ENCODE data around the gene SIRT4. TPM values are rescaled to one million over a fixed set of nuclear protein-coding genes. Genes with fewer than 3 reads are reported as not detected.
"Not testable (repeated sequence)": the region's sequence is repeated elsewhere in the genome, so short reads cannot be mapped to it uniquely, and the experiment has no call there.

Gene SIRT4
- polyA plus RNA-seq (ENCODE audit: low read depth in 6 of 6) = 1 to 10 TPM; 1.3 to 4.3 (median 1.4) TPM

- Mint-ChIP-seq H3K9me3 (no peaks in the 10 kb centered on the region), H3K4me3 (peak within 1 kb of the TSS; percentile 85 to 98 (median 94)), H3K27ac (peak within 1 kb of the TSS; percentile 23 to 93 (median 81)), H3K36me3 (no peaks in the 10 kb centered on the region), H3K27me3 (no peaks in the 10 kb centered on the region), H3K4me1 (peaks cover 9 to 14% (median 11%) of the 10 kb centered on the region in 3 donors)
- peak; percentile 100 for ATAC-seq (ENCODE audit: low read depth in 2 of 2)
- DNase-seq = peak; percentile 89
Measured at GRCh38 chr12:120301962-120302815, at the start of gene SIRT4. TSS of gene SIRT4 (plus strand) at chr12:120302321. CDS start at chr12:120303562, 1,241 bp downstream.

GRCh38 chr12:120253313-120253712 lies 48.8 kb upstream of the SIRT4 start:
- Mint-ChIP-seq H3K4me1 (peaks cover 49 to 70% (median 64%) of the 10 kb centered on the region in 3 donors), H3K4me3 (peak overlapping the region; percentile 16 to 82 (median 62)), H3K27ac (peak overlapping the region in 4 of 6 donors; percentile 56 to 85 (median 62)), H3K27me3 (peaks cover 55 to 67% (median 57%) of the 10 kb centered on the region in 3 donors)
- H3K36me3 Mint-ChIP-seq, H3K9me3 Mint-ChIP-seq: not testable (repeated sequence)
- peak; percentile 74 for DNase-seq
- ATAC-seq (ENCODE audit: low read depth in 2 of 2) = peak; percentile 72 to 74

GRCh38 chr12:120254809-120255208 lies 47.3 kb upstream of the SIRT4 start:
- DNase-seq (no peak), ATAC-seq (ENCODE audit: low read depth in 2 of 2) (no peak)
- Mint-ChIP-seq H3K27ac (peak overlapping the region in 1 of 6 donors; percentile 85), H3K4me3 (peak overlapping the region in 3 of 8 donors; percentile 4 to 60 (median 30)), H3K9me3 (no peaks in the 10 kb centered on the region), H3K36me3 (peaks cover 6 to 9% of the 10 kb centered on the region in 2 donors), H3K4me1 (peaks cover 39 to 61% (median 58%) of the 10 kb centered on the region in 3 donors), H3K27me3 (peaks cover 53 to 61% (median 56%) of the 10 kb centered on the region in 3 donors)

GRCh38 chr12:120257041-120257821 lies 44.9 kb upstream of the SIRT4 start:
- H3K4me3 Mint-ChIP-seq = no peak overlapping the region
- H3K4me1 Mint-ChIP-seq = peaks cover 22 to 54% (median 34%) of the 10 kb centered on the region in 3 donors
- peaks cover 6 to 9% of the 10 kb centered on the region in 2 donors for H3K36me3 Mint-ChIP-seq
- H3K9me3 Mint-ChIP-seq = no peaks in the 10 kb centered on the region
- no peak for ATAC-seq (ENCODE audit: low read depth in 2 of 2)
- H3K27ac Mint-ChIP-seq = peak overlapping the region in 1 of 6 donors; percentile 49
- no peak for DNase-seq
- peaks cover 60 to 66% (median 66%) of the 10 kb centered on the region in 3 donors for H3K27me3 Mint-ChIP-seq

- H3K4me1 Mint-ChIP-seq = peaks cover 22 to 47% (median 34%) of the 10 kb centered on the region in 3 donors
- H3K36me3 Mint-ChIP-seq = peaks cover 6 to 9% of the 10 kb centered on the region in 2 donors
Measured at GRCh38 chr12:120258323-120258896, 43.7 kb upstream of the SIRT4 start.

GRCh38 chr12:120259418-120260202 lies 42.5 kb upstream of the SIRT4 start:
- ATAC-seq (ENCODE audit: low read depth in 2 of 2) = no peak
- no peak for DNase-seq
- Mint-ChIP-seq H3K36me3 (peaks cover 6 to 8% of the 10 kb centered on the region in 2 donors), H3K4me1 (peaks cover 20 to 39% (median 33%) of the 10 kb centered on the region in 3 donors), H3K9me3 (no peaks in the 10 kb centered on the region), H3K27me3 (peaks cover 66 to 80% (median 76%) of the 10 kb centered on the region in 3 donors), H3K4me3 (no peak overlapping the region), H3K27ac (no peak overlapping the region)

More at GRCh38 chr12:120258323-120258896, 43.7 kb upstream of the SIRT4 start:
- H3K27ac Mint-ChIP-seq = no peak overlapping the region
- no peak for DNase-seq
- ATAC-seq (ENCODE audit: low read depth in 2 of 2) = no peak
- H3K27me3 Mint-ChIP-seq = peaks cover 64 to 75% (median 71%) of the 10 kb centered on the region in 3 donors
- no peak overlapping the region for H3K4me3 Mint-ChIP-seq
- H3K9me3 Mint-ChIP-seq = no peaks in the 10 kb centered on the region

GRCh38 chr12:120260607-120261006 lies 41.5 kb upstream of the SIRT4 start:
- H3K9me3 Mint-ChIP-seq = no peaks in the 10 kb centered on the region
- no peaks in the 10 kb centered on the region for H3K36me3 Mint-ChIP-seq
- H3K4me1 Mint-ChIP-seq = peaks cover 19 to 37% (median 30%) of the 10 kb centered on the region in 3 donors
- H3K4me3 Mint-ChIP-seq = no peak overlapping the region
- ATAC-seq (ENCODE audit: low read depth in 2 of 2) (no peak), DNase-seq (no peak)
- H3K27ac Mint-ChIP-seq = peak overlapping the region in 1 of 6 donors; percentile 8
- peaks cover 63 to 78% (median 73%) of the 10 kb centered on the region in 3 donors for H3K27me3 Mint-ChIP-seq

- H3K9me3 Mint-ChIP-seq = no peaks in the 10 kb centered on the region
- H3K27ac Mint-ChIP-seq = no peak overlapping the region
- peaks cover 49 to 78% (median 69%) of the 10 kb centered on the region in 3 donors for H3K27me3 Mint-ChIP-seq
- peaks cover 20 to 34% (median 32%) of the 10 kb centered on the region in 3 donors for H3K4me1 Mint-ChIP-seq
- peak overlapping the region in 3 of 8 donors; percentile 20 to 45 (median 36) for H3K4me3 Mint-ChIP-seq
- no peak for DNase-seq
- no peaks in the 10 kb centered on the region for H3K36me3 Mint-ChIP-seq
- ATAC-seq (ENCODE audit: low read depth in 2 of 2) = no peak
Measured at GRCh38 chr12:120261951-120262851, 39.9 kb upstream of the SIRT4 start.

- H3K4me3 Mint-ChIP-seq = peak overlapping the region in 4 of 8 donors; percentile 20 to 68 (median 52)
- peaks cover 20 to 31% (median 31%) of the 10 kb centered on the region in 3 donors for H3K4me1 Mint-ChIP-seq
- ATAC-seq (ENCODE audit: low read depth in 2 of 2) = no peak
- no peaks in the 10 kb centered on the region for H3K36me3 Mint-ChIP-seq
- peaks cover 41 to 77% (median 66%) of the 10 kb centered on the region in 3 donors for H3K27me3 Mint-ChIP-seq
- peak overlapping the region in 1 of 6 donors; percentile 13 for H3K27ac Mint-ChIP-seq
- H3K9me3 Mint-ChIP-seq = no peaks in the 10 kb centered on the region
- no peak for DNase-seq
Measured at GRCh38 chr12:120262852-120263747, 39.0 kb upstream of the SIRT4 start.

GRCh38 chr12:120263748-120264085 lies 38.4 kb upstream of the SIRT4 start:
- ATAC-seq (ENCODE audit: low read depth in 2 of 2) (no peak), DNase-seq (no peak)
- H3K4me1 Mint-ChIP-seq = peaks cover 20 to 31% (median 31%) of the 10 kb centered on the region in 3 donors
- peak overlapping the region in 1 of 6 donors; percentile 13 for H3K27ac Mint-ChIP-seq
- H3K27me3 Mint-ChIP-seq = peaks cover 42 to 77% (median 67%) of the 10 kb centered on the region in 3 donors
- H3K4me3 Mint-ChIP-seq = peak overlapping the region in 4 of 8 donors; percentile 42 to 83 (median 66)
- H3K36me3 Mint-ChIP-seq = no peaks in the 10 kb centered on the region
- H3K9me3 Mint-ChIP-seq = no peaks in the 10 kb centered on the region

Measured in naive B cell (primary cell).